WI38 (cell line): Measurements from ENCODE around the gene EYA2.

Source experiments
- H3K4me3 ChIP-seq: 2 replicates; pipeline ENCODE4 v1.5.1; 2011; ENCODE audit warnings: low read depth, mild to moderate bottlenecking, control low read depth, low read length
- TF ChIP-seq, protein P1 (sequence below): IDR thresholded peaks from 2 replicates; pipeline ENCODE4 v1.5.1; 2012; ENCODE audit warnings: low read depth, mild to moderate bottlenecking, control low read depth, low read length

Gene EYA2

DNA sequence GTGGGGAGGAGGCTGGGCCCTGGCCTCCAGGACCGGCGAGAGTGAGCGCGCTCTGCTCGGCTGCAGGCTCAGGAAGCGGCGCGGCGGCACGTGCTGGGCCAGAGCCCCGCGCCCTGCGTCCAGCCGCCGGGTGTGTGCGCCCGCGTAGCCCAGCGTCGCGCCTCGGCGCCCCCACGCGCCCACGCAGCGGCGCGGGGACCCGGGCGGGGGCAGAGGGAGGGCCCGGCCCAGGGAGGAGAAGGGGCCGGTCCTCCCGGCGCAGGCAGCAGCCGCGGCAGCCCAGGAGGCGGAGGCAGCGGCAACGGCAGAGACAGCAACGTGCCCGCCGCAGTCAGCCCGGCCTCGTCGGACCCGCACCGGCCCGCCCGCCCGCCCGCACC is at the start of gene EYA2:
Gene EYA2 (plus strand): TSS at position 265 of the 380 bp plus-strand sequence. CDS start 95,168 bp downstream, outside the sequence.
- peak within 1 kb of the TSS; percentile 62 for H3K4me3 ChIP-seq

GRCh38 chr20:46844965-46845364 is 49.7 kb upstream of the EYA2 start:
- TF ChIP-seq, protein P1, sequence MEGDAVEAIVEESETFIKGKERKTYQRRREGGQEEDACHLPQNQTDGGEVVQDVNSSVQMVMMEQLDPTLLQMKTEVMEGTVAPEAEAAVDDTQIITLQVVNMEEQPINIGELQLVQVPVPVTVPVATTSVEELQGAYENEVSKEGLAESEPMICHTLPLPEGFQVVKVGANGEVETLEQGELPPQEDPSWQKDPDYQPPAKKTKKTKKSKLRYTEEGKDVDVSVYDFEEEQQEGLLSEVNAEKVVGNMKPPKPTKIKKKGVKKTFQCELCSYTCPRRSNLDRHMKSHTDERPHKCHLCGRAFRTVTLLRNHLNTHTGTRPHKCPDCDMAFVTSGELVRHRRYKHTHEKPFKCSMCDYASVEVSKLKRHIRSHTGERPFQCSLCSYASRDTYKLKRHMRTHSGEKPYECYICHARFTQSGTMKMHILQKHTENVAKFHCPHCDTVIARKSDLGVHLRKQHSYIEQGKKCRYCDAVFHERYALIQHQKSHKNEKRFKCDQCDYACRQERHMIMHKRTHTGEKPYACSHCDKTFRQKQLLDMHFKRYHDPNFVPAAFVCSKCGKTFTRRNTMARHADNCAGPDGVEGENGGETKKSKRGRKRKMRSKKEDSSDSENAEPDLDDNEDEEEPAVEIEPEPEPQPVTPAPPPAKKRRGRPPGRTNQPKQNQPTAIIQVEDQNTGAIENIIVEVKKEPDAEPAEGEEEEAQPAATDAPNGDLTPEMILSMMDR = no peak
- H3K4me3 ChIP-seq = no peak overlapping the region

More for the DNA sequence above, at the start of gene EYA2:
- TF ChIP-seq, protein P1 = no peak

DNA sequence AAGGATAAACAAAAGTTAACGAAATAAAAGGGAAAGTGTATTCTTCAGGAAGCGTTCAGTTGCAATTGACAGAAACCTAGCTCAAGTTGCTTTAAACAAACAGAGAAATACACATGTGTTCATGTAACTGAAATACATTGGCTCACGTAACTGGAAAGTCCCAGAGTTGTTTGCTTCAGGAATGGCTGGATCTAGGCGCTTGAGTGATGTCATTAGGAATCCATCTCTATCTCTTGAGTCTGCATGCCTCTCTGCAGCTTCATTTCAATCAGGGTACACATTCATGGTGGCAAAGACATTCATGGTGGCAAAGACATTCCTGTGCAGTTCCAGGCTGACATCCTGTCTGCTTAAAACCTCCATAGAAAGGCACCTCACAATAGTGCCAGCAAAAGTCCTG is 45.4 kb upstream of the EYA2 start:
- no peak overlapping the region for H3K4me3 ChIP-seq
- TF ChIP-seq, protein P1 = no peak

GRCh38 chr20:46849751-46850150 is 44.9 kb upstream of the EYA2 start:
- no peak overlapping the region for H3K4me3 ChIP-seq
- TF ChIP-seq, protein P1 = no peak

DNA sequence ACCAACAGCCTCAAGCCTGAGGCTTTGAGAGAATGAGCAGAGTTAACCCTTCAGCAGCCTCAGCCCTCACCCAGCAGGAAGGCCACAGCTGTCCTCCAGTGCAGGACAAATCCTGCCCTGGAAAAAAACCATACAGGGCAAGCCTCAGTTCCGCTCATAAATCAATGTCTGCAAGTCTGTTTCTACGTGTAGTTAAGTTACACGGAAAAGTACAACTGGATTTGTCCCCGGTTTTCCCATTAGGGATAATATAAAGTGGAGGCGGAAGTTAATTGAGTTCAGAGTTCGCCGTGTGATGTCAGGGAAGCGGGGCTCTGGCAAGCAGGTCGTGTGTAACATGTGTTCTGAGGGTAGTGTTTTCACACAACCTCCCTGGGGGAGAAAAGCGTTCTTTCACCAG is 44.2 kb upstream of the EYA2 start:
- TF ChIP-seq, protein P1 = no peak
- H3K4me3 ChIP-seq = no peak overlapping the region

- TF ChIP-seq, protein P1 = no peak
Observed at GRCh38 chr20:46850896-46851295, 43.7 kb upstream of the EYA2 start.

GRCh38 chr20:46851746-46852145 is 42.9 kb upstream of the EYA2 start:
- no peak overlapping the region for H3K4me3 ChIP-seq
- TF ChIP-seq, protein P1 = no peak

More at GRCh38 chr20:46850896-46851295, 43.7 kb upstream of the EYA2 start:
- H3K4me3 ChIP-seq = no peak overlapping the region
